Stimulated activated CD8-positive, alpha-beta memory T cell treated with anti-CD3 and anti-CD28 coated beads, Interleukin-15, amount 100 ng/mL, for 4 hours (primary cell): ENCODE measurements around the gene PFKFB3.

ENCODE experiments used
- DNase-seq, 2 donors: peaks; one replicate each; pipeline ENCODE4 v3.0.0-alpha.2; 2020; ENCODE audit warnings: low read depth in 2 of 2

PFKFB3 gene

DNA sequence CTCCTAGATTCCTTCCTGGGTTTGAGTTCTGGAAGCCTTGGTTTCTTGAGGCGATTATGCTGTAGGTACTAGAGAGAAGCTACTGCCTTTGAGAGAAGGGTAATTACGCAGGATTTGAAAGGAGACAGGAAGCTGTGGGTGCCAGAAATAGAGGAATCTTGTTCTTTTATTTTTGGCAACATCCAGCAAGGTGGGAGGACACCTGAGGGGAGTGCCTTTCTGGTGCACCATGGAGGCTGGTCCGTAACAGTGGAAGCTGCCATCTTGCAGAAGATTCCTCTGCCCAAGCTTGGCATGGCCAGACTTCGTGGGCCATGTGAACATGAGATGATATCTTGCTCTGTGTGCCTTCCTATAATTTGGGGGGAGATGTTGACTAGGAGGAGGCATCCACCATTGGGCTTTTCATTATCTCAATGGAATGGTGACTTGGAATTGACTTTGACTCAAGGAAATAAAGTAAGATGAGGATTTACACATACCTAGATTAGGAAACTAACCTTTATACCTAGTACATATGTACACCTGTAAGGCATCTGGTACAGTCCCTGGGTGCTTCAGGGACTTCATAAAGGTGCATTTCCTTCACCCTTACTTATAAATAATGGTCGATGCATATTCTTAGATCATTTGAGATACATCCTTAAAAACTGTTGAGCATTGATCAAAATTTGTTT is 98.2 kb downstream of the PFKFB3 start:
- DNase-seq, result no peak

DNA sequence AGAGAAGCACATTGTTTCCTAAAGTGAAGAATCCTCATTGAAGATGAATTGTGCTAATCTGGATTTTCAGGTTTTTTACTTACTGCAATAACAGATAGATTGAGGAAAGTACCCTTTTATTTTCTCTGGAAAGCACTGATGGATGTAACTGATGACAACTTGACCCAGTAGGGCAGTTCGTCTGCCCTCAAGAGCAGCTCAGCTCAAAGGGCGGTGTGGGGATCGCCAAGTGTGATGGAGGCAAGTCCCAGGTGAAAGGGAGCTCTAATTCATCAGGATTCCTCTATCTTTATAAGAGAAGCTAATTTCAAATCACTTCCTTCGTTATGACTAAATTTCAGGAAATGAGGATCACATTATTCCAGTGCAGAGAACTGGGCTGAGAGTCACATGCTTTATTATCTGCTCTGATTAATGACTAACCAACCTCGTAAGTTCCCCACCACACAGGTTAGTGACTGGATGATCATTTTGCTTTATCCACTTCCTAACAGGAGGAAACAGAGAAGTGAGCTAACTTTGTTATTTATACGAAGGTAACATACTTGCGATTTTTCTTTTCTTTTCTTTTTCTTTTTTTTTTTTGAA is 98.8 kb downstream of the PFKFB3 start:
- DNase-seq, result no peak
